C4-2B (cell line): ENCODE results near the gene PIRT.

Source experiments
- CTCF ChIP-seq: fragments of 450-650 bp; conservative IDR thresholded peaks from 2 replicates; pipeline ENCODE4 v1.5.1; 2017; ENCODE audit warnings: mild to moderate bottlenecking
- ZFX ChIP-seq: fragments of 450-650 bp; IDR thresholded peaks from 2 replicates; pipeline ENCODE4 v1.6.1; 2017

- TF ChIP-seq CTCF, result no peak
- TF ChIP-seq ZFX, result no peak
Observed at GRCh38 chr17:10802496-10803284, 35.2 kb downstream of the PIRT start.
